ENCODE results near the gene UNK.
"Not testable (repeated sequence)": the region's sequence is repeated elsewhere in the genome, so short reads cannot be mapped to it uniquely, and the experiment has no call there.

Gene UNK

GRCh38 chr17:75773808-75774470 is 10.7 kb upstream of the UNK start:
- peaks cover 5% of the 10 kb centered on the region for H3K4me1 ChIP-seq (ENCODE audit: control insufficient read depth, insufficient read depth, low read length)
- H3K36me3 ChIP-seq (ENCODE audit: control insufficient read depth, insufficient read depth, low read length): peaks cover 13% of the 10 kb centered on the region
- no peaks in the 10 kb centered on the region for H3K27me3 ChIP-seq (ENCODE audit: control insufficient read depth, insufficient read depth, low read length, poor library complexity, severe bottlenecking)
- WGBS, 2 experiments: 83 to 89% methylated on average over 15 of the region's 15 CpGs
- no peak overlapping the region for H3K27ac ChIP-seq (ENCODE audit: insufficient read depth, low read depth, low read length, poor library complexity, severe bottlenecking)
- no peaks in the 10 kb centered on the region for H3K9me3 ChIP-seq (ENCODE audit: control insufficient read depth, low read length)
- no peak overlapping the region for H3K4me3 ChIP-seq (ENCODE audit: insufficient read depth, low read depth, low read length)

- Histone ChIP-seq H3K27ac (ENCODE audit: insufficient read depth, low read depth, low read length, poor library complexity, severe bottlenecking) (no peak overlapping the region), H3K4me3 (ENCODE audit: insufficient read depth, low read depth, low read length) (no peak overlapping the region), H3K36me3 (ENCODE audit: control insufficient read depth, insufficient read depth, low read length) (peaks cover 14% of the 10 kb centered on the region), H3K4me1 (ENCODE audit: control insufficient read depth, insufficient read depth, low read length) (peaks cover 5% of the 10 kb centered on the region), H3K27me3 (ENCODE audit: control insufficient read depth, insufficient read depth, low read length, poor library complexity, severe bottlenecking) (no peaks in the 10 kb centered on the region), H3K9me3 (ENCODE audit: control insufficient read depth, low read length) (no peaks in the 10 kb centered on the region)
- 95 to 96% methylated on average over 4 of the region's 4 CpGs for WGBS, 2 experiments
Observed at GRCh38 chr17:75774471-75774990, 10.1 kb upstream of the UNK start.

DNA sequence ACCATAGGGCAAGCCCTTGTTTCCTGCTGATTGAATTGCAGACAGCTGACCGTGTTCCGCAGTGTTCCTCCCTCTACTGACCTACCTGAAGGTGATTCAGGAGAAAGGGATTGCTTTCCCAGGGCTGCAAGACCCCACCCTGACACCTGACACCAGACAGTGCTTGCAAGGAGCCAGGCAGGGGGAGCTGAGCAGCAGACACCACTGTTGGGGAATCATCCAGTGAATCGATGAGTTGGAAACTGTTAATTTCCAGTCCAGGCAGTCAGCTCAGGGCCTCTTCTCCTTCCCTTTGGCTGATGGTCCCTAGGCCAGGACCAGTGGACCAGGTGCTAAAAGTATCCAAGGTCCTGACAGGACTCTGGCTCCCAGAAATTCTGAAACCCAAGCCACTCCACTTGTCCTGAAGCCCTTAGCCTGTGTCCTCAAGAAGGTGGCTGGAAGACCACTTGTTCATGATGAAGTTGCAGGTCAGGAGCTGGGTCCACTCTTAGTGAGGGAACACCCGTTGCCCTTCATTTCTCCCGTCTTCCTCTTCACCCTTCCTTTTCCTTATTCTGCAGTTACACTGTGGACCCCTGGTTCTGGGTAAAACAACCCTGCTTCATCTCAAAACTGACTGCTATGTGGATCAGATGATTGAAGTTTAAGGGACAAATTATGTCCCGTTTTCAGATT is 9.5 kb upstream of the UNK start:
- Histone ChIP-seq H3K27ac (ENCODE audit: insufficient read depth, low read depth, low read length, poor library complexity, severe bottlenecking) (no peak overlapping the region), H3K4me3 (ENCODE audit: insufficient read depth, low read depth, low read length) (no peak overlapping the region), H3K4me1 (ENCODE audit: control insufficient read depth, insufficient read depth, low read length) (peaks cover 5% of the 10 kb centered on the region), H3K36me3 (ENCODE audit: control insufficient read depth, insufficient read depth, low read length) (peaks cover 14% of the 10 kb centered on the region), H3K27me3 (ENCODE audit: control insufficient read depth, insufficient read depth, low read length, poor library complexity, severe bottlenecking) (no peaks in the 10 kb centered on the region), H3K9me3 (ENCODE audit: control insufficient read depth, low read length) (no peaks in the 10 kb centered on the region)
- whole genome bisulfite sequencing, 2 experiments: 88 to 92% methylated on average over 6 of the region's 6 CpGs

- no peak overlapping the region for H3K4me3 ChIP-seq (ENCODE audit: insufficient read depth, low read depth, low read length)
- peaks cover 14% of the 10 kb centered on the region for H3K36me3 ChIP-seq (ENCODE audit: control insufficient read depth, insufficient read depth, low read length)
- H3K4me1 ChIP-seq (ENCODE audit: control insufficient read depth, insufficient read depth, low read length): peaks cover 5% of the 10 kb centered on the region
- no peaks in the 10 kb centered on the region for H3K27me3 ChIP-seq (ENCODE audit: control insufficient read depth, insufficient read depth, low read length, poor library complexity, severe bottlenecking)
- WGBS, 2 experiments: 95 to 96% methylated on average over 15 of the region's 15 CpGs
- H3K27ac ChIP-seq (ENCODE audit: insufficient read depth, low read depth, low read length, poor library complexity, severe bottlenecking): no peak overlapping the region
- no peaks in the 10 kb centered on the region for H3K9me3 ChIP-seq (ENCODE audit: control insufficient read depth, low read length)
Observed at GRCh38 chr17:75776386-75777295, 8.0 kb upstream of the UNK start.

- Histone ChIP-seq H3K9me3 (ENCODE audit: control insufficient read depth, low read length) (no peaks in the 10 kb centered on the region), H3K4me3 (ENCODE audit: insufficient read depth, low read depth, low read length) (peak overlapping the region; percentile 98), H3K27ac (ENCODE audit: insufficient read depth, low read depth, low read length, poor library complexity, severe bottlenecking) (no peak overlapping the region), H3K4me1 (ENCODE audit: control insufficient read depth, insufficient read depth, low read length) (peaks cover 5% of the 10 kb centered on the region), H3K36me3 (ENCODE audit: control insufficient read depth, insufficient read depth, low read length) (peaks cover 14% of the 10 kb centered on the region), H3K27me3 (ENCODE audit: control insufficient read depth, insufficient read depth, low read length, poor library complexity, severe bottlenecking) (no peaks in the 10 kb centered on the region)
- 91 to 94% methylated on average over 2 of the region's 2 CpGs for WGBS, 2 experiments
Observed at GRCh38 chr17:75777296-75777922, 7.2 kb upstream of the UNK start.

DNA sequence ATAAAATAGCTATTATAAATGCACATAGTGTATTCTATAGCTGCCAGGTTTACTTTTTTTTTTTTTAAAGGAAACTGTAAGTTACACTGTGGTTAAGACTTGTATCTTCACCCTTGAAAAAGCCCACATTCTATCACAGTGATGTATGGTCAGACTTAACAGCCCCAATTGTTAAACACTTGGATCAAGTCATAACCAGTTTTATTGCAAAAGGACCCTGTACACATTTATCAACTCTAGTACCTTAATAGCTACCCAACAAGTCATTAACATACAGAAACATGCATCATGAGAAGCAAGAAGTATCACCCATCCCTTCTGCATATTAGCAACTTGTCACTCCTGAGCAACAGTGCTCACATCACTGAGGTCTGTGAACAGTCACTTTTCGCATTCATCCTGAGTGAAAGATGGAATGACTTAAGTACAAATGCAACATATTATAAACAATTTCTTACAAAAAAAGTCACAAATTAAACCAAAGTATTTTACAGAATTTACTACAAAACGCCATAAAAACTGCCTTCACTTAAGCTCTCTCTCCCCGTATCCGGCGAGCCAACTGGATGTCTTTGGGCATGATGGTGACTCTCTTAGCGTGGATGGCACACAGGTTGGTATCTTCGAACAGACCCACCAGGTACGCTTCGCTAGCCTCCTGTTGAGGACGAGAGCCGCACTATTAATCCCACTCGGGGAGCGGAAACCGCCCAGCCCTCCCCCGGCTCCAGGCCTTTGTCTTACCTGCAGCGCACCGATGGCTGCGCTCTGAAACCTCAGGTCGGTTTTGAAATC is 6.3 kb upstream of the UNK start:
- WGBS, 2 experiments: 12 to 13% methylated on average over 19 of the region's 19 CpGs
- Histone ChIP-seq H3K4me3 (ENCODE audit: insufficient read depth, low read depth, low read length) (peak overlapping the region; percentile 98), H3K36me3 (ENCODE audit: control insufficient read depth, insufficient read depth, low read length) (peaks cover 14% of the 10 kb centered on the region)
- H3K4me1 ChIP-seq (ENCODE audit: control insufficient read depth, insufficient read depth, low read length); H3K9me3 ChIP-seq (ENCODE audit: control insufficient read depth, low read length); H3K27me3 ChIP-seq (ENCODE audit: control insufficient read depth, insufficient read depth, low read length, poor library complexity, severe bottlenecking); H3K27ac ChIP-seq (ENCODE audit: insufficient read depth, low read depth, low read length, poor library complexity, severe bottlenecking): not testable (repeated sequence)

DNA sequence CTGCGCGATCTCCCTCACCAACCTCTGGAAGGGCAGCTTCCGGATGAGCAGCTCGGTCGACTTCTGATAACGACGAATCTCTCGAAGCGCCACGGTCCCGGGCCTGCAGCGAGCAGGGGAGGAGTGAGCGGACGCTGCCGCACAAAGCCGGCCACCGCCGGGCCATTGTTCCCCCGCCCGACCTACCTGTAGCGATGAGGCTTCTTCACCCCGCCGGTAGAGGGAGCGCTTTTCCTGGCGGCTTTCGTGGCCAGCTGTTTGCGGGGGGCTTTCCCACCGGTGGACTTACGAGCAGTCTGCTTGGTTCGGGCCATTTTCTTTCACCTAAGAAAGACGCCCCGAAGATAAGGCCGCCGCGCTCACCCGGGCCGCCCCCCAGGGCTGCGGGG is 5.8 kb upstream of the UNK start:
- H3K36me3 ChIP-seq (ENCODE audit: control insufficient read depth, insufficient read depth, low read length): peaks cover 14% of the 10 kb centered on the region
- WGBS, 2 experiments: 1% methylated on average over 38 of the region's 38 CpGs
- peak overlapping the region; percentile 95 for H3K27ac ChIP-seq (ENCODE audit: insufficient read depth, low read depth, low read length, poor library complexity, severe bottlenecking)

DNA sequence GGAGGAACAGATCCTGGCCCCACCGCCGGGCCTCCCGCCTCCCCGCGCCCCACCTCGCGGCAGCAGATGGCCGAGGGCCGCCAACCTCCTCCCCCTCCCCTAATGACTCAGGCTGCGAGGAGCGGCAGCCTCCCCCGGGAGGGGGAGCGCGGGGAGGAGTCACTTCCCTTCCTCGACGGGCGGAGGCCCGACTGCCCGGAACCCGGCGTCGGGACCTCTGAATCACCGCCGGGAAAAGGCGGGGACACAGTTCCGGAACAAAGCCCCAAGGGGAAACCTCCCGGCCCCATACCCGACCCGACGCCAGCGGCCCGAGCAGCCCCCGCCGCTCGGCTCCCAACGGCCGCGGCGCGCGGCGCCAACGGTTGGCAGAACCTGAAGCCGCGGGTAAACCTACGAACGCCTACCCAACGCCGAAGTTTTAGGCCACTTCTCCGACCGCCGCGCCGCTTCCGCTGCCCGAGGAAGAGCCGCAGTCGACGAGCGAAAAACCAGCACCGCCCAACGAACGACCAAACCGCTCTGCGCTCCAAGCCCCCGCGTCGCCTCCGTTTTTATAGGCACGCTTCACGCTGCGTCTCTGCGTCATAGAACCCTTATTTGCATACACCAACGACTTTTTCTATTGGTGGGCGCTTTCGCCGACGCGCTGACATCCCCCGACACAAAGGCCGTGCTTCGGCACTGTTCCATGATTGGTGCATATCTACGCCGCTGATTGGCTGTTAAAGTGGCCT is 5.2 kb upstream of the UNK start:
- peak overlapping the region; percentile 98 for H3K4me3 ChIP-seq (ENCODE audit: insufficient read depth, low read depth, low read length)
- peaks cover 5% of the 10 kb centered on the region for H3K4me1 ChIP-seq (ENCODE audit: control insufficient read depth, insufficient read depth, low read length)
- H3K36me3 ChIP-seq (ENCODE audit: control insufficient read depth, insufficient read depth, low read length): peaks cover 14% of the 10 kb centered on the region
- H3K27ac ChIP-seq (ENCODE audit: insufficient read depth, low read depth, low read length, poor library complexity, severe bottlenecking): peak overlapping the region; percentile 95
- 0% methylated on average over 84 of the region's 84 CpGs for WGBS, 2 experiments
- H3K9me3 ChIP-seq (ENCODE audit: control insufficient read depth, low read length): no peaks in the 10 kb centered on the region
- H3K27me3 ChIP-seq (ENCODE audit: control insufficient read depth, insufficient read depth, low read length, poor library complexity, severe bottlenecking): no peaks in the 10 kb centered on the region

More for the DNA sequence above, 5.8 kb upstream of the UNK start:
- peaks cover 5% of the 10 kb centered on the region for H3K4me1 ChIP-seq (ENCODE audit: control insufficient read depth, insufficient read depth, low read length)
- no peaks in the 10 kb centered on the region for H3K27me3 ChIP-seq (ENCODE audit: control insufficient read depth, insufficient read depth, low read length, poor library complexity, severe bottlenecking)
- H3K4me3 ChIP-seq (ENCODE audit: insufficient read depth, low read depth, low read length): peak overlapping the region; percentile 98
- H3K9me3 ChIP-seq (ENCODE audit: control insufficient read depth, low read length): no peaks in the 10 kb centered on the region

Data from ectodermal cell (in vitro differentiated cells).